GM19043 (cell line): Measurements from ENCODE around the gene SUGT1.
A peak's percentile ranks its signal among the peaks of the same experiment; 100 is the strongest.
"Not testable (repeated sequence)": the region's sequence is repeated elsewhere in the genome, so short reads cannot be mapped to it uniquely, and the experiment has no call there.

ENCODE experiments used
- ATAC-seq: cut with Tn5 transposase; IDR thresholded peaks from one replicate; pipeline ENCODE4 v1.9.1; 2021; ENCODE audit warnings: low read depth; ENCODE audit not compliant: unreplicated experiment

The SUGT1 gene

DNA sequence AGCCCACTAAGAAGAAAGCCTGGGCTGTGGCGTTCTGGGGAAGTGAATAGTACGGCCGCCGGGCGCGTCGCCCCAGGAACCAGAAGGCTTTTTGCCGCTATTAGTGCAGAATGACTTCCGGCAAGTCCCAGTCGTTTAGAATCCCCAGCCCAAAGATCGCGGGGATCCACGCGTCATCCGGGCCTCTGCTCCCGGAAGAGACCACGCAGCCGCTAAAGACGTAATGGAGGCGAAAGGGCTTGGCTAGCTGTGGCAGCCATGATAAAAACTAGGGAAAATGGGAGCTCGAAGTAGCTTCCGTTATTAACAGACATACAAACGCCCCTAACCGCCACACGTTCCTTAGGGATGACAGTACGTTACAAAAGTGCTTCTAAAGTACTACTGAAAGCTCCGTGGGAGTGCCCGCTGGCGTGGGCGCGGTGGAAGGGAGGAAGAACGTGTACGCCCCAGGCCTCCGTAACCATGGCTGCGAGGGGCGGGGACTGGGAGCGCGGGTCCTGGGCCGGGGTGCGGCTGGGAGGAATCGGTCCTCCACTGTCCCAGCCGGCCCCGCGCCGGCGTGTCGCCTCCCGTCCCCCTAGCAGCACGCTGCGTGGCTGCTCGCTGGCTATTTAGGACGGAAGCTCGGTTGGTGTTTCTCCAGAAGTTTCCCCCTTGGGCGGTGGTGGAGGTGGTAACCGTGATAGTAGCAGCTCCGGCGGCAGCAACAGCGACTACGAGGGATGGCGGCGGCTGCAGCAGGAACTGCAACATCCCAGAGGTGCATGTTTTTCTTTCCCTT, at the start of gene SUGT1:
Gene SUGT1, plus strand, starts transcription at position 641 of the 784 bp plus-strand sequence. Its CDS starts 85 bp downstream, at position 726.
- ATAC-seq, result peak; percentile 95

- ATAC-seq, result not testable (repeated sequence)
Measured at GRCh38 chr13:52603316-52603715, 49.3 kb upstream of the SUGT1 start.

- not testable (repeated sequence) for ATAC-seq
Measured at GRCh38 chr13:52606126-52606525, 46.5 kb upstream of the SUGT1 start.

DNA sequence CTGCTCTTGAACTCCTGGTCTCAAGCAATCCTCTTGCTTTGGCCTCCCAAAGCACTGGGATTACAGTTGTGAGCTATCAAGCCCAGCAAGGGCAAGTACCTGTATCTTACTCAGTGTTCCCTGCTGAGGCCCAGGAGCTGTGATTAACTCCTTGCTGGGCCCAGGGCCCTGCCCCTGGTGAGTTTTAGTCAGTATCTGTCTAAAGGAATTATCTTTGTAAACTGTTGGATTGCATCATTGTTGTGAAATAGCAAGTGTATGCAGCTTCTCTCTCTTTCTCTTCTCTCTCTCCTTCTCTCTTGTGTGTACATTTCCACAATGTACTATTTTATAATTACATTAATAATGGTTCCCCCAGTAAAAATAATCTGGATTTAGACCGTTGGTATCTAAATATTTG, 45.8 kb upstream of the SUGT1 start:
- ATAC-seq, result not testable (repeated sequence)

DNA sequence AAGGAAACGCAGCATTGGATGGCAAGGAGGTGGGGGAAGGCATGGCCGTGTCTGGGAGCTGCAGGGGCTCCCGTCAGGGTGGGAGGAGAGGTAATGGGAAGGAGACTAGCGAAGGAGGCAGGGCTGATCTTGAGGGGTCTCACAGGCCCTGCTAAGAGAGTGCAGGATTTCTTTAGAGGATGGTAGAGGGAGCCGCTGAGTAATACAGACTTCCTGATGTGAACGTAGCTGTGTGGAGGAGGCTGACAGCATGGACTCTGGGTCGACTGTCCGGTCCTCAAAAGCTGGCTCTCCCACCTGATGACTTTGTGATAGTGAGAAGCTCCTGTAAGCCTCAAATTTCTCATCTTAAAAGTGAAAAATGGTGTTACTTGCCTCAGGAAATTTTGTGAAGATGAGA, 44.5 kb upstream of the SUGT1 start:
- not testable (repeated sequence) for ATAC-seq

GRCh38 chr13:52609013-52609606, 43.5 kb upstream of the SUGT1 start:
- ATAC-seq, result peak; percentile 84

- not testable (repeated sequence) for ATAC-seq
Measured at GRCh38 chr13:52610158-52610557, 42.5 kb upstream of the SUGT1 start.

DNA sequence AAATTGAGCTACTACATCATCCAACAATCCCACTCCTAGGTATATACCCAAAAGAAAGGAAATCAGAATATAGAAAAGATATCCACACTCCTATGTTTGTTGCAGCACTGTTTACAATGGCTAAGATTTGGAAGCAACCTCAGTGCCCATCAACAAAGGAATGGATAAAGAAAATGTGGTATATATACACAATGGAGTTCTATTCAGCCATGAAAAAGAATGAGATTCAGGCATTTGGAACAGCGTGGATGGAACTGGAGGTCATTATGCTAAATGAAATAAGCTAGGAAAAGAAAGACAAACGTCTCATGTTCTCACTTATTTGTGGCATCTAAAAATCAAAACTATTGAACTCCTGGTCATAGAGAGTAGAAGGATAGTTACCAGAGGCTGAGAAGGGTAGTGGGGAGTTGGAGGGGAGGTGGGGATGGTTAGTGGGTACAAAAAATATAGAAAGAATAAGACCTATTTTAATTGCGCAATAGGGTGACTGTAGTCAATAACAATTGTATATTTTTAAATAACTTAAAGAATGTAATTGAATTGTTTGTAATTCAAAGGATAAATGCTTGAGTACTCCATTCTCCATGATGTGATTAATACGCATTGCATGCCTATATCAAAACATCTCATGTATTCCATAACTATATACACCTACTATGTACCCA, 37.4 kb upstream of the SUGT1 start:
- no peak for ATAC-seq

GRCh38 chr13:52615812-52616211, 36.8 kb upstream of the SUGT1 start:
- ATAC-seq, result no peak

DNA sequence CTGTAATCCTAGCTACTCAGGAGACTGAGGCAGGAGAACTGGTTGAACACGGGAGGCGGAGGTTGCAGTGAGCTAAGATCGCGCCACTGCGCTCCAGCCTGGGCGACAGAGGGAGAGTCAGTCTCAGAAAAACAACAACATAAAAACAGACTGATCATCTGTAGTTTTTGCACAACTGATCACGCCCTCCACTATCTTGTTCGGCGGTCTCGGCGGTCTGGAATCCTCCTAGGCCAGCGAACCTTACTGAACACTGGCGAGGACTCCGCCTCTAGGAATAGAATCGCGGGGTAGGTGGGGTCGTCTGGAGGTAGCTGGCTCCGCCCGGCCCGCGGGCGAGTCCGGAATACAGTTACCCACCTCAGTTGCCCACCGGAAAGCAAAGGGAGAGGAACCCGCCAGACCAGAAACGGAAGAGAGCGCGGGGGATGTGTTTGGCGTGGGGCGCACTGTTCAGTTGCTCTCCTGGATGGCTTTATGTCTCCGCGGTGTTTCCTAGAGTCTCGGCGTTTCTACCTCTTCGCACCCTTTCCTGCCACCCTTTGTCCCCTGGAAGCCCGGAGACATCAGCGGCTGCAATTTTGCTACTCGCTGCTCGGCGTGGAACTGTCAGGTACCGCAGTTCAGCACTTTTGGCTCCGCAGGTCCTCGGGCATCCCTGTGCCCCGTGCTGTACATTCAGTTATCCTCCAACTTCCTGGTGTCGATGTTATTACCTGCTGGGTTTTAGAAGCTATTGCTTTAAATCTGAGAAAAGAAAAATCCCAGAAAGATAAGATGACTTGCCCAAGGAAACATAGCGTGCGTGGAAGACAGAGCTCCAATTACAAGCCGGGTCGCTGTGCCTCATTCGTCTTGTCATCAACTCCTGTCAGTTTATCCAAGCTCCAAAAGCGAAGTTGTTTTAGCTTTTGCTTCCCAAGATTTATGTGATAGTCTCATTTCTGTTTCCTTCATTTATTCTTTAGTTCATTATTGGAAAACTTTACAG, 35.3 kb upstream of the SUGT1 start:
- ATAC-seq, result peak; percentile 91

DNA sequence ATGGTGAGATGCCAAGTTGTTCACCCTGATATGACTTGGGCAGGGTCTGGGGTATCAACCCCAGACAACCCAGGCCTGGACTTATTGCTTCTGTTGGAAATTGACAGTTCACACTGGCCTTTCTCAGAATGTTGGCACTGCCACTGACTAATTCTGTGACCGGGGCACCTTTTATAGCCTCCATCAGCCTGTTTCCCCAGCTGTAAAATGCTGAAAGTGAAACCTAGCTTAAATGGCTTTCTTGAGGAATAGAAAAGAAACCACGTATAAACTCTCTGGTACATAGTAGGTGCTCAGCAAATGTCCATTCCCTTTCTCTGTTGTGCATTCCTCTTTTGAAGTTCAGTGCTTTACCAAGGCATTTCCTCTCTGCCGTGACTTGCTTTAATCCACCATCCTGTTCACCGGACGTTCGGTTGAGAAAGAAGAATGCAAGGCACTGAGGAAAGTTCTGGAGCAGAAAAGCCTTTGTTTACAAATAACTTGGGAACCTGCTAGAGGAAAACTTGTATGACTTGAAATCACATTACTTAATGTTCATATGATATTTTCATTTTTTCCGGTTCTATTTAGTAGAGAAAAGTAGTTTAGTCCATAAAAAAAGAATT, 21.4 kb upstream of the SUGT1 start:
- not testable (repeated sequence) for ATAC-seq

GRCh38 chr13:52638666-52639328, 13.8 kb upstream of the SUGT1 start:
- ATAC-seq, result no peak

DNA sequence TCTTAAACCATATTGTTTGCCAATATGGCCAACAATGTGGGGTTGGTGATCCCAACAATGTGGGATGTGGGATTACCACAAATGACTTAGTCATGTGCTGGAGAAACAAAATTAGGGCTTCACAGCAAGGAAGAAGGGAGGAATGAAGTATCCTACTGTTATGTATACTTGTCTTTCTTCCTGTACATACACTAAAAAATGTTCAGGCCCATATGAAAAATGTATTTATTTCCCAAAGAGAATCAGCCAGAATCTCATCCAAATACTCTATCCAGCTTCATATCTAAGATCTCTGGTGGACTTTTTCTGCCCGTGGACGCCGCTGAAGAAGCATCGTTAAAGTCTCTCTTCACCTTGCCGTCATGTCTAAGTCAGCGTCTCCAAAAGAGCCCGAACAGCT, 10.5 kb upstream of the SUGT1 start, which contains the start of gene HNRNPA1L2:
Gene HNRNPA1L2, plus strand, starts transcription at position 301 of the 400 bp plus-strand sequence. Its CDS starts 62 bp downstream, at position 363.
- no peak for ATAC-seq

- ATAC-seq, result no peak
Measured at GRCh38 chr13:52644108-52644507, 8.5 kb upstream of the SUGT1 start.

GRCh38 chr13:52646967-52647366, 5.7 kb upstream of the SUGT1 start:
- no peak for ATAC-seq

- ATAC-seq, result no peak
Measured at GRCh38 chr13:52650731-52651130, 1.9 kb upstream of the SUGT1 start.

DNA sequence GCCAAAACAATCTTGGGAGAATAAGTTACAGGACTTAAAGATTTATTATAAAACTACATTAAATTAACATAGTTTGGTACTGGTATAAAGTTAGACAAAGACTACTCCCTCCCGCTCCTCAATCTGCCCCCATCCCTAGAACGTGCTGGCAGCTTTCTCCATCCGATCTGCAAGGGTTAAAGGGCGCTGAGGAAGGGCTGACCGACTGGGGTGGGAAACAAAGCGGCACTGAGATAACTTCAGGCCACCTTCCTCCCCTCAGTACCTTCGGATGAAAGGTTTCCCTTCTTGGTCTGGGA, 790 bp upstream of the SUGT1 start:
- no peak for ATAC-seq

DNA sequence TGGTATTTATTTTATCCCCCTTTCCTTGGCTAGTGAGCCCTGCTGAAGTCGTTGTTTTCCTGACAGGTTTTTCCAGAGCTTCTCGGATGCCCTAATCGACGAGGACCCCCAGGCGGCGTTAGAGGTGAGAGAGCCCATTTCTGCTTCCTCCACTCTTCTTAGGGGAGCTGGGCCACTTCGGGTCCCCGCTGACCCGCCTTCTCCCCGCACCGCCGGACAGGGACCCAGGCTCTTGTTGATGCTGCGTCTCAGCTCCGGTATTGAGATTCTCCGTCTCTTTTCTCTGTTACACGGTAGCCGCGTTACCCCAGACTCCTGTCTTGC, 306 bp downstream of the SUGT1 start:
- peak; percentile 26 for ATAC-seq

DNA sequence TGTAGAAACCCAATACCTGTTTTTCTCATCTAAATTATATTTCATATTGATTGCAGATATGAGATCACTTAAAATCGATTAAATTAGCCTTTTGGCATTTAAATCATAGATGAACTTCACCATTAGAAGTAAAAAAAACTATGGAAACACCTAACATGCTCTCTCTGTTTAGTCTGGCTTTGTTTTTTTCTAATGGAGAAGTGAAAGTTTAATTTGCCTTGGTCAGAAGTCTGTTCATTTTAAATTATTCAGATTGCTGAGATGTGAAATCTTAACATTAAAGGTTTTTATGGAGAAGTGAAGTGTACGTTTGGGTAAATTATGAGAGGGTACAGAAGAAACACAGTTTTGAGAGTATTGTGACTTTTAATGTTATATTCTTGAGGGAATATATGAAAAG, 6.7 kb downstream of the SUGT1 start:
- no peak for ATAC-seq

GRCh38 chr13:52664272-52664671, 11.6 kb downstream of the SUGT1 start:
- no peak for ATAC-seq
